ENCODE results near the gene IQCH.

DNA sequence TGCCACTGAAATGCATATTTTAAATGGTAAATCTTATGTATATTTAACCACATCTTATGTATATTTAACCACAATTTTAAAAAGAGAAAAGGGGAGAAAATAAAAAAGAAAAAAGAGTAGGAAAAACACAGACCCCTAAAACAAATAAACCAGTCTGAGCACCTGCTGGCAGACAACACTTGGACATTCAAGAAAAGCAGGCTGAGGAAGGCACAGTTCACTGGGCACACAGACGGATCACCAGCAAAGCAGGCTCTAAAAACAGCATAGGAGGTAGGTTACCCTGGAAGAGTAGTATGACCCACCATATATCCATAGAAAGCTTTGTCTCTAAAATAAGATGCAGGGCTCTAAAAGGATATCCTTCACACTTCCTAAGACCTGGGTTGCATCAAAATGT is 27.2 kb upstream of the IQCH start:
- TF ChIP-seq YY1 (IDR thresholded peaks at IDR 0.05; ENCODE audit: insufficient read depth, insufficient read length) (no peak), ZNF274 (IDR thresholded peaks at IDR 0.05; ENCODE audit: low read depth, low read length) (no peak), SUZ12 (IDR thresholded peaks at IDR 0.05; ENCODE audit: extremely low read depth, insufficient read depth, insufficient read length) (no peak)

Measured in NT2/D1 (cell line).